ENCODE results near the gene CLEC2L.
"Not testable (repeated sequence)": the region's sequence is repeated elsewhere in the genome, so short reads cannot be mapped to it uniquely, and the experiment has no call there.

DNA sequence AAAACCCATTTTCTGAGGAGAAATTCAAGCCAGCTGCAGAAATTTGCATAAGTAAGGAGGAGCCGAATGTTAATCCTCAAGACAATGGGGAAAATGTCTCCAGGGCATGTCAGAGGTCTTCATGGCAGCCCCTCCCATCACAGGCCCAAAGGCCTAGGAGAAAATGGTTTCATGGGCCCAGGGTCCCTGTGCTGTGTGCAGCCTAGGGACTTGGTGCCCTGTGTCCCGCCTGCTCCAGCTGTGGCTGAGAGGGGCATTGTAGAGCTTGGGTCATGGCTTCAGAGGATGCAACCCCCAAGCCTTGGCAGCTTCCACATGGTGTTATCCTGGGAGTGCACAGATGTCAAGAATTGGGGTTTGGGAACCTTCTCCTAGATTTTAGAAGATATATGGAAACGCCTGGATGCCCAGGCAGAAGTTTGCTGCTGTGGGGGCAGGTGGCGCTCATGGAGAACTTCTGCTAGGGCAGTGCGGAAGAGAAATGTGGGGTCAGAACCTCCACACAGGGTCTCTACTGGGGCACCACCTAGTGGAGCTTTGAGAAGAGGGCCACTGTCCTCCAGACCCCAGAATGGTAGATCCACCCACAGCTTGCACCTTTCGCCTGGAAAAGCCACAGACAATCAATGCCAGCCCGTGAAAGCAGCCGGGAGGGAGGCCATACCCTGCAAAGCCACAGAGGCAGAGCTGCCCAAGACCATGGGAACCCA lies 30.7 kb downstream of the CLEC2L start:
- TF ChIP-seq, protein P1, sequence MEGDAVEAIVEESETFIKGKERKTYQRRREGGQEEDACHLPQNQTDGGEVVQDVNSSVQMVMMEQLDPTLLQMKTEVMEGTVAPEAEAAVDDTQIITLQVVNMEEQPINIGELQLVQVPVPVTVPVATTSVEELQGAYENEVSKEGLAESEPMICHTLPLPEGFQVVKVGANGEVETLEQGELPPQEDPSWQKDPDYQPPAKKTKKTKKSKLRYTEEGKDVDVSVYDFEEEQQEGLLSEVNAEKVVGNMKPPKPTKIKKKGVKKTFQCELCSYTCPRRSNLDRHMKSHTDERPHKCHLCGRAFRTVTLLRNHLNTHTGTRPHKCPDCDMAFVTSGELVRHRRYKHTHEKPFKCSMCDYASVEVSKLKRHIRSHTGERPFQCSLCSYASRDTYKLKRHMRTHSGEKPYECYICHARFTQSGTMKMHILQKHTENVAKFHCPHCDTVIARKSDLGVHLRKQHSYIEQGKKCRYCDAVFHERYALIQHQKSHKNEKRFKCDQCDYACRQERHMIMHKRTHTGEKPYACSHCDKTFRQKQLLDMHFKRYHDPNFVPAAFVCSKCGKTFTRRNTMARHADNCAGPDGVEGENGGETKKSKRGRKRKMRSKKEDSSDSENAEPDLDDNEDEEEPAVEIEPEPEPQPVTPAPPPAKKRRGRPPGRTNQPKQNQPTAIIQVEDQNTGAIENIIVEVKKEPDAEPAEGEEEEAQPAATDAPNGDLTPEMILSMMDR (IDR thresholded peaks at IDR 0.05) = not testable (repeated sequence)
- not testable (repeated sequence) for TF ChIP-seq POLR2A (IDR thresholded peaks at IDR 0.05)
